Stimulated activated CD8-positive, alpha-beta memory T cell treated with anti-CD3 and anti-CD28 coated beads, Interleukin-15, amount 100 ng/mL, for 4 hours (primary cell): ENCODE measurements around the gene PRKAG2.

ENCODE experiments used
- DNase-seq, 2 donors: peaks; one replicate each; pipeline ENCODE4 v3.0.0-alpha.2; 2020; ENCODE audit warnings: low read depth in 2 of 2

The PRKAG2 gene

GRCh38 chr7:151518105-151518946, 358.6 kb downstream of the PRKAG2 start:
- DNase-seq: peak; percentile 19 to 43

GRCh38 chr7:151517601-151518104, 359.3 kb downstream of the PRKAG2 start:
- DNase-seq: no peak

GRCh38 chr7:151515276-151515565, 361.7 kb downstream of the PRKAG2 start:
- DNase-seq: no peak

DNA sequence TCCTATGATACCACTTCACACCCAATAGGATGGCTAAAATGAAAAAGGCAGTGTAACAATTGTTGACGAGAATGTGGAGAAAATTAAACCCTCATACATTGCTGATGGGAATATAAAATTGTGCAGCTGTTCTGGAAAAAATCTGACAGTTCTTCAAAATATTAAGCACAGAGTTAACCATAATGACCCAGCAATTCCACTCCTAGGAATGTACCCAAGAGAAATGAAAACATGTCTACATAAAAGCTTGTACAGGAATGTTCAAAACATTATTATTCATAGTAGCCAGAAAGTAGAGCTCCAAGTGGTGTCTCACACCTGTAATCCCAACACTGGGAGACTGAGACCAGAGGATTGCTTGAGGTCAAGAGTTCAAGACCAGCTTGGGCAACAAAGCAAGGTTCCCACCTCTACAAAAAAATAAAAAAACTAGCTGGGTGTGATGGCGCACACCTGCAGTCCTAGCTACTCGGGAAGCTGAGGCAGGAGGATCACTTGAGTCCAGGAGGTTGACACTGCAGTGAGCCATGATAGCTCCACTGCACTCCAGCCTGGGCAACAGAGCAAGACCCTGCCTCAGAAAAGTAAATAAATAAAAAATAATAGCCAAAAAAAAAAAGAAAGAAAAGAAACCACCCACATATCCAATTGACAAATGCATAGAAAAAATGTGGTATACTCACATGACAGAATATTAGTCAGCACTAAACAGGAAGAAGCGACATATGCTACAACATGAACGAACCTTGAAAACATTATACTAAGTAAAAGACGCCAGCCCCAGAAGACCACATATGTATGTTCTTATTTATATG, 362.2 kb downstream of the PRKAG2 start:
- DNase-seq: no peak

- DNase-seq: no peak
Measured at GRCh38 chr7:151513133-151513532, 363.8 kb downstream of the PRKAG2 start.

DNA sequence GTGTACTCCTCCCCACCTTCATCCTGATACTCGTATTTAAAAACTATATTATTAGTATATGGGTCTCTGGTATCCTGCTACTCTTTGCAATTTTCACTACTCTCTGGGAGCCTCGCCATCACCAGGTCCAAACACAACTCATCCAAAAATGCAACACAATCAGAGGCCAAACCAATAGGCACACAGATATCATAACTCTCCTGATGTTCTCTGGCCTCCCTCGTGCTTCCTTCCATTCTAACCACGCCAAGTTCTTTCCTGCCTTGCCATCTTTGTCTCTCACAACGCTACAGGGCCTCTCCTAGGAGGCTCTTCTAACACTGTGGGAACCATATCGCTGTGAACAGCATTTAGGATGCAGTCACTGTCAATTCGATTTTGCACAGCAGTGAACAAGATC, 364.6 kb downstream of the PRKAG2 start:
- no peak for DNase-seq

- no peak for DNase-seq
Measured at GRCh38 chr7:151511946-151512345, 365.0 kb downstream of the PRKAG2 start.

DNA sequence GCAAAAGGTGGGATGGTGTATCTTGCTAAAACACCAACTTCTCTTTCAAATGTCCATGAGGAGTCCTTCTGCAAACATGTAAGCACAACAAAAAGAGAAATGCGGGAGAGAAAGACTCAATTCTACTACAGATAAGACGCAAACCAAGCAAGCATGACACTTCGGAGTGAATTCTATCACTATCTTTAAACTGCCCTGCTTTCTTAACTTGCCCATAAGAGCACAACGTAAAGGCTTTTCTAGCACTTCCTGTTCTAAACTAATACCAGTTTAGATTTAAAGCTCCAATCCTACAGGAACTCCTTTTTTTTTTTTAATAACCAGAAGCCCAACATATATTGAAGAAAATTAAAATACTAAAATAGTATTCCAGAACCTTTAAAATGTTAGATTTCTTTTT, 365.6 kb downstream of the PRKAG2 start:
- DNase-seq: no peak

DNA sequence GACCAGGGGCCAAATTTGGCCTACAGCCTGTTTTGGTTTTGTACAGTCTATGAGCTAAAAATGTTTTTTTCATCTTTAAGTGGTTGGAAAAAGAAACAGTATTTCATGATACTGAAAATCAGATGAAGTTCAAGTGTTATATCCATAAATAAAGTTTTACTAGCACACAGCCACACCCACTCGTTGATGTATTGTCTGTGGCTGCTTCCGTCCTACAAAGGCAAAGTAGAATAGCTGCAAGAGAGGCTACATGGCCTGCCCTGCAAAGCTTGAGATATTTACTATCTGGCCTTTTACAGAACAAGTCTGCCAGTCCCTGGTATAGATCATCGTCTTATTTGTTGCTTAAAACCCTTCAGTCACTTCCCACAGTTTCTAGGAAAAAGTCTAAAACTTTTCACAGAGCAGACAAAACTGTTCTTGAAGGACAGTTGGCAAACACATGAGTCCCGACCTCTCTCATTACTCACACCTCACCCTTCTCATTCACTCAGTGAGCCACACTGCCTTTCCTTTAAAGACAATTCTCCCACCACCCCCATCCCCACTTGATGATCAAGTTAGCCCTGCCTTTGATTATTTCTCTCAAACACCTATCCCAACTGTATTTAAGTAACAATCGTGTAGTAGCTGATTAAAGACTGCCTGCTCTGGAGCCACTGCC, 367.1 kb downstream of the PRKAG2 start:
- no peak for DNase-seq

DNA sequence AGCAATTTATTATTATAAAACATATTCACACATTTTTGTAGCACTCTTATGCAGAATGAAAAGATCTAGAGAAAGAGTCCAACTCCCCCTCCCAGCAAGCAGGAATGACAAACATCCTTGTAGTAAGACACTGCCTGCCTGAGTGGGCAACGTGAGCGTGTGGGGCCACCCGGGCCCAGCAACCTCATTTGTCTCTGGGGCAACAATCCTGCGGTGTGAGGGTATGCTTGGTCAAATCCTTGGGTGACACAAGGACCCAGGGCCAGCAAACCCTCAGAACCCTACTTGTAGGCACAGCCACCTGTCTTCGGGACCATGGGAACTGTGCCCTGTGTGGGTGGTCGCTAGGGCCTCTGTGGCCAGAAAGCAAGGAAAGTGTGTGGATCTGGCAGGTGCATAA, 367.9 kb downstream of the PRKAG2 start:
- DNase-seq: no peak

- DNase-seq: no peak
Measured at GRCh38 chr7:151507806-151508205, 369.1 kb downstream of the PRKAG2 start.

DNA sequence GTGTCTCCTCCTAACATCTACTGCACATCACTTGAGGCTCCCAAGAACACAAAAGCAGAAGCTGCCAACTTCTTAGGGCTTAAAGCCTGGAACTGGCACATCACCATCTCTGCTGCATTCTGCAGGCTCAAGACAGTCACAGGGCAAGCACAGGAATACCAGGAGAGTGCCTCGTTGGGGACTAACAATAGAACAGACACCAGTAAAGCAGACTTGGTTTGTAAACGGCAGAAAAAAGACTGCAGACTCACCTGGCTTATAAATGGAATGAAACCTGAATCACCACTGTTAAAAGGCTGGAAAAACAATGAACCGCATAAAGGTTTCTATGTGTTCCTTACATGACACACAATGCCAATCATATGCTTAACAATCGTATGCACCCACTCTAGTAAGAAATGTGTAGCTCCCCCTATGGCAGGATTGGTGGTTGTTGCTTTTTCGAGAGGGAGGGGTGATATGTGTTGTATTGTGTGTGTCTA, 370.0 kb downstream of the PRKAG2 start:
- no peak for DNase-seq
